HFFc6 (cell line): ENCODE data around the gene SDF4. TPM values are rescaled to one million over a fixed set of nuclear protein-coding genes. Genes with fewer than 3 reads are reported as not detected.
"Not testable (repeated sequence)": the region's sequence is repeated elsewhere in the genome, so short reads cannot be mapped to it uniquely, and the experiment has no call there.

Experiments used
- DNase-seq: peaks from one replicate; pipeline ENCODE4 v3.0.0-alpha.2; 2018
- H3K27ac Mint-ChIP-seq: 2 replicates; pipeline ENCODE4 v1.8.0; 2020; ENCODE audit warnings: mild to moderate bottlenecking, mixed read lengths
- H3K27me3 Mint-ChIP-seq: 2 replicates; pipeline ENCODE4 v1.8.0; 2021; ENCODE audit warnings: mild to moderate bottlenecking, moderate library complexity, mixed read lengths; ENCODE audit not compliant: insufficient read depth
- H3K36me3 Mint-ChIP-seq: 2 replicates; pipeline ENCODE4 v1.8.0; 2021; ENCODE audit warnings: low read depth, mixed read lengths
- H3K4me1 Mint-ChIP-seq: 2 replicates; pipeline ENCODE4 v1.8.0; 2020; ENCODE audit warnings: low read depth, mixed read lengths
- H3K4me3 Mint-ChIP-seq: 2 replicates; pipeline ENCODE4 v1.8.0; 2020; ENCODE audit warnings: mild to moderate bottlenecking, moderate library complexity, mixed read lengths
- H3K9me3 Mint-ChIP-seq: 2 replicates; pipeline ENCODE4 v1.8.0; 2020; ENCODE audit warnings: mild to moderate bottlenecking, mixed read lengths
- CTCF ChIP-seq: fragments of 200-600 bp; sonication (generic); IDR thresholded peaks from 2 replicates; pipeline ENCODE4 v1.5.0; 2021; ENCODE audit warnings: antibody characterized with exemption, mild to moderate bottlenecking
- total RNA-seq, 6 experiments: library from RNA; stranded (reverse); fragmentation: NEBNext Ultra II Directional; extraction: Animal tissue kit (Norgen Biotek cat#: 25700); gene quantifications; 2 replicates in 1 of 6; 3 replicates in 5 of 6; pipeline ENCODE4 v1.2.3, GENCODE V29; 2021

SDF4 gene
- total RNA-seq, 6 experiments from 2014 or later = 182 to 231 (median 196) TPM

GRCh38 chr1:1179983-1180861, 51.6 kb downstream of the SDF4 start:
- TF ChIP-seq CTCF = no peak
- Mint-ChIP-seq H3K4me3 (no peak overlapping the region), H3K4me1 (no peaks in the 10 kb centered on the region), H3K27ac (no peak overlapping the region), H3K9me3 (no peaks in the 10 kb centered on the region), H3K36me3 (no peaks in the 10 kb centered on the region), H3K27me3 (peaks cover 22% of the 10 kb centered on the region)
- no peak for DNase-seq

GRCh38 chr1:1179346-1179982, 52.3 kb downstream of the SDF4 start:
- H3K36me3 Mint-ChIP-seq = no peaks in the 10 kb centered on the region
- H3K4me1 Mint-ChIP-seq = no peaks in the 10 kb centered on the region
- H3K4me3 Mint-ChIP-seq = no peak overlapping the region
- H3K9me3 Mint-ChIP-seq = no peaks in the 10 kb centered on the region
- TF ChIP-seq CTCF = no peak
- DNase-seq = no peak
- no peak overlapping the region for H3K27ac Mint-ChIP-seq
- H3K27me3 Mint-ChIP-seq = peaks cover 25% of the 10 kb centered on the region

DNA sequence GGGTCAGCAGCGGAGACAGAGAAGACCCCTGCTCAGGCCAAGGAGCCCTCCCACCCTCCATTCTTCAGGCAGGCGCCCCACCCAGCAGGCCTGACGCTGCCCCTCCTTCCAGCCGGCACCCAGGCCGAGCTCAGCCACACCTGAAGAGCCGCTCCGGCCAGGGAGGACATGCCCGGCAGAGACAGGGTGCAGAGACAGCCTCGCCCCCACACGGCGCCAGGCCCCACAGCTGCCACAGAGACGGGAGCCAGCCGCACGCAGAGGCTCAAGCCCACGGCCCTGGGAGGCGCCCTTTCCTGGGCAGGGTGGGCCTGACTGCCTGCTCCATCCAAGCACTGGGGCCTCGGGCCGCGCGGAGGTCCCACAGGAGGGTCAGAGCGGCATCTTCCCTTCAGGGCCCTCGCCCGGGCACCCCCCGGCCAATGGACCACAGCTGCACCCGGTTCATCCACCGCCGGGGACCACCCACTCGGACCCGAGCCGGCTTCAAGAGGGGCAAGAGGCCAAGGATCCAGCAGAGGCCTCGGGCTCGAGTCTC, 52.9 kb downstream of the SDF4 start:
- Mint-ChIP-seq H3K9me3 (no peaks in the 10 kb centered on the region), H3K36me3 (no peaks in the 10 kb centered on the region), H3K4me1 (no peaks in the 10 kb centered on the region), H3K4me3 (no peak overlapping the region), H3K27ac (no peak overlapping the region), H3K27me3 (peaks cover 25% of the 10 kb centered on the region)
- TF ChIP-seq CTCF = no peak
- no peak for DNase-seq

DNA sequence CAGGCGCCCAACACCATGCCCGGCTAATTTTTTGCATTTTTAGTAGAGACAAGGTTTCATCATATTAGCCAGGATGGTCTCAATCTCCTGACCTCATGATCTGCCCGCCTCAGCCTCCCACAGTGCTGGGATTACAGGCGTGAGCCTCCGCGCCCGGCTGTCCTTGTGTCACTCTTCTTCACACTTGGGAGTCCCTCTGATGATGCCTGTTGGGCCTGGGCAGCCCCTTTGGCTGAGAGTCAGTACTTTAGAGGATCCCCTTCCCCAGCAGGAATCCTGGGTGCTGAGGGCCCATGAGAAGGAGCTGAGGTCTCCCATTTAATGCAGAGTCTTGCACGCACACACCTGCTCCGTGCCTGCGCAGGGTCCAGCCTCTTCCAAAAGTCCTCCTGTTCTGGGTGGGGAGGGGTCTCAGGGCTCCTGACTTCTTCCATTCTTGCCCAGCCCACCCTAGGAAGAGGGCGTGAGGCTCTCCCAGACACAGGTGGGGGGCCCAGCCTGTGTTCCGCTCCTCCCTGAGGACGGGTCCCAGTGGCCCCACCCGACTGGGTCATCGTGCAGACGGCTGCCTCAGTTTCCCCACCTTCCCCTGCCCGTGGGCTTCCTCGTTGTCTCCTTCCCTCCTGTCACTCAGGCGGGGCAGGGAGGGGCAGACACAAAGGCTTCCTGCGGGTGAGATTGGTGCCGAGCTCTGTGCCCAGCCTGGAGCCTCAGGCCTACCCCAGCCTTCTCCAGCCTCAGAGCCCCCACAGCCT, 54.2 kb downstream of the SDF4 start:
- DNase-seq = no peak
- H3K27ac Mint-ChIP-seq = no peak overlapping the region
- TF ChIP-seq CTCF = no peak
- H3K4me1 Mint-ChIP-seq = no peaks in the 10 kb centered on the region
- H3K4me3 Mint-ChIP-seq = no peak overlapping the region
- H3K36me3 Mint-ChIP-seq = no peaks in the 10 kb centered on the region
- peaks cover 24% of the 10 kb centered on the region for H3K27me3 Mint-ChIP-seq
- no peaks in the 10 kb centered on the region for H3K9me3 Mint-ChIP-seq

GRCh38 chr1:1176931-1177330, 54.9 kb downstream of the SDF4 start:
- Mint-ChIP-seq H3K27me3 (peaks cover 25% of the 10 kb centered on the region), H3K4me1 (no peaks in the 10 kb centered on the region), H3K27ac (no peak overlapping the region), H3K4me3 (no peak overlapping the region), H3K9me3 (no peaks in the 10 kb centered on the region), H3K36me3 (no peaks in the 10 kb centered on the region)
- no peak for DNase-seq
- TF ChIP-seq CTCF = no peak

- not testable (repeated sequence) for H3K9me3 Mint-ChIP-seq, DNase-seq, H3K4me3 Mint-ChIP-seq, H3K4me1 Mint-ChIP-seq, H3K27ac Mint-ChIP-seq, H3K36me3 Mint-ChIP-seq
- peaks cover 26% of the 10 kb centered on the region for H3K27me3 Mint-ChIP-seq
These were observed 55.6 kb downstream of the SDF4 start for GRCh38 chr1:1176063-1176761.
